KMS-11 (cell line): ENCODE data around the gene TMEM219.

Experiments
- H2AFZ ChIP-seq: fragments of 200-600 bp; sonication (generic); 2 replicates; pipeline ENCODE4 v1.6.1; 2016; ENCODE audit warnings: antibody characterized with exemption, mixed run types, low read depth
- H3K27ac ChIP-seq: fragments of 200-600 bp; sonication (generic); 2 replicates; pipeline ENCODE4 v1.6.1; 2016; ENCODE audit warnings: mild to moderate bottlenecking, mixed run types
- H3K27me3 ChIP-seq: fragments of 200-600 bp; sonication (generic); 2 replicates; pipeline ENCODE4 v1.6.1; 2017; ENCODE audit warnings: mild to moderate bottlenecking, low read depth, mixed run types, moderate library complexity; ENCODE audit not compliant: insufficient read depth
- H3K36me3 ChIP-seq: fragments of 200-600 bp; sonication (generic); 2 replicates; pipeline ENCODE4 v1.6.1; 2017; ENCODE audit warnings: mild to moderate bottlenecking, mixed run types; ENCODE audit not compliant: insufficient read depth
- H3K4me1 ChIP-seq: fragments of 200-600 bp; sonication (generic); 2 replicates; pipeline ENCODE4 v1.6.1; 2016; ENCODE audit warnings: mild to moderate bottlenecking, low read depth, mixed run types; ENCODE audit not compliant: poor library complexity, severe bottlenecking
- H3K4me2 ChIP-seq: fragments of 200-600 bp; sonication (generic); 2 replicates; pipeline ENCODE4 v1.7.0; 2016; ENCODE audit warnings: mild to moderate bottlenecking, mixed run types
- H3K4me3 ChIP-seq: fragments of 200-600 bp; sonication (generic); IDR thresholded peaks from 2 replicates; pipeline ENCODE4 v1.6.1; 2017; ENCODE audit warnings: low read depth, low read length, mixed read lengths; ENCODE audit not compliant: insufficient read depth
- H3K79me2 ChIP-seq: fragments of 200-600 bp; sonication (generic); 2 replicates; pipeline ENCODE4 v1.6.1; 2016; ENCODE audit warnings: low read depth, mixed run types; ENCODE audit not compliant: insufficient read depth
- H3K9ac ChIP-seq: fragments of 200-600 bp; sonication (generic); 2 replicates; pipeline ENCODE4 v1.6.1; 2016; ENCODE audit warnings: mild to moderate bottlenecking, mixed run types
- H4K20me1 ChIP-seq: fragments of 200-600 bp; sonication (generic); 2 replicates; pipeline ENCODE4 v1.6.1; 2016; ENCODE audit warnings: mild to moderate bottlenecking, mixed run types; ENCODE audit not compliant: insufficient read depth
- TF ChIP-seq, protein P1 (sequence below): fragments of 200-600 bp; sonication (generic); conservative IDR thresholded peaks from 2 replicates; pipeline ENCODE4 v1.6.1; 2017; ENCODE audit warnings: low read depth, mild to moderate bottlenecking, antibody characterized with exemption, low read length, moderate library complexity, mixed read lengths

Gene TMEM219

DNA sequence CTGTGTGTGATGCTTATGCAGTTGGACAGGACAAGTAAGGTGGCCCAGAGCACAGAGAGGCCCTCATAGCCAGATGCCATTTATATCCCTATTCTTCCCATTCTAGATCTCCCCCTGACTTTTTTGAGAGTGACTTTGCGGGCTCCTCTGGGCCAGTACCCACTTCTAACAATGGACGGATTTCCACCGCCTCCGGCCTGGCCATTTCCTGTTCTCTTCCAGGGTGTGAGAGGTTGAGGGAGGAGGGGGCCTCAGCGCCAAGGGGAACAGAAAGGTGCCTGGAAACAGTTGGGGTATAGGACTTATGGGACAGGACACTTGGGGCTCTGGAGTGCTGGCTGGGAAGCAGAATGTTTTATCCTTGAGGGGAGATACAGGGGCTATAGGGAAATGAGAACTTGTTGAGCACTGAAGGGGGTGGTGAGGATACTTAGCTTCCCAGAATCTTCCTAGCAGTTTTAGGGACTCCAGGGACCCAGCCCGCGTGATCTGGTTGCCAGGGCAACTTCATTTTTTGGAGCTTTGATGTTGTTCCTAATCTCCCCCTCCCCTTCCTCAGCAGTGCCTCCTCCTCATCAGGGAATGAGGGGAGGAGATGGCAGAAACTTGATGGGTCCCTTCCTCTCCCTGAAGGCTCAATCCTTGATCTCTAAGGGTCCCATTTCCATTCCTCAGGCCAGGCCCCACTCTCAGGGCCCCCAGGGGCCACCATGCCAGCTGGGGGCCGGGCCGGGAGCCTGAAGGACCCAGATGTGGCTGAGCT, 15.4 kb downstream of the TMEM219 start:
- peaks cover 25% of the 10 kb centered on the region for H3K79me2 ChIP-seq
- H2AFZ ChIP-seq: no peak overlapping the region
- TF ChIP-seq, protein P1, sequence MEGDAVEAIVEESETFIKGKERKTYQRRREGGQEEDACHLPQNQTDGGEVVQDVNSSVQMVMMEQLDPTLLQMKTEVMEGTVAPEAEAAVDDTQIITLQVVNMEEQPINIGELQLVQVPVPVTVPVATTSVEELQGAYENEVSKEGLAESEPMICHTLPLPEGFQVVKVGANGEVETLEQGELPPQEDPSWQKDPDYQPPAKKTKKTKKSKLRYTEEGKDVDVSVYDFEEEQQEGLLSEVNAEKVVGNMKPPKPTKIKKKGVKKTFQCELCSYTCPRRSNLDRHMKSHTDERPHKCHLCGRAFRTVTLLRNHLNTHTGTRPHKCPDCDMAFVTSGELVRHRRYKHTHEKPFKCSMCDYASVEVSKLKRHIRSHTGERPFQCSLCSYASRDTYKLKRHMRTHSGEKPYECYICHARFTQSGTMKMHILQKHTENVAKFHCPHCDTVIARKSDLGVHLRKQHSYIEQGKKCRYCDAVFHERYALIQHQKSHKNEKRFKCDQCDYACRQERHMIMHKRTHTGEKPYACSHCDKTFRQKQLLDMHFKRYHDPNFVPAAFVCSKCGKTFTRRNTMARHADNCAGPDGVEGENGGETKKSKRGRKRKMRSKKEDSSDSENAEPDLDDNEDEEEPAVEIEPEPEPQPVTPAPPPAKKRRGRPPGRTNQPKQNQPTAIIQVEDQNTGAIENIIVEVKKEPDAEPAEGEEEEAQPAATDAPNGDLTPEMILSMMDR: no peak
- H3K27ac ChIP-seq: no peak overlapping the region
- no peaks in the 10 kb centered on the region; the same call in 1 of the 2 replicates for H3K36me3 ChIP-seq
- H4K20me1 ChIP-seq: no peaks in the 10 kb centered on the region
- H3K4me1 ChIP-seq: peaks cover 22% of the 10 kb centered on the region
- no peaks in the 10 kb centered on the region for H3K27me3 ChIP-seq
- no peak overlapping the region for H3K9ac ChIP-seq
- H3K4me2 ChIP-seq: no peak overlapping the region
- H3K4me3 ChIP-seq: no peak overlapping the region

DNA sequence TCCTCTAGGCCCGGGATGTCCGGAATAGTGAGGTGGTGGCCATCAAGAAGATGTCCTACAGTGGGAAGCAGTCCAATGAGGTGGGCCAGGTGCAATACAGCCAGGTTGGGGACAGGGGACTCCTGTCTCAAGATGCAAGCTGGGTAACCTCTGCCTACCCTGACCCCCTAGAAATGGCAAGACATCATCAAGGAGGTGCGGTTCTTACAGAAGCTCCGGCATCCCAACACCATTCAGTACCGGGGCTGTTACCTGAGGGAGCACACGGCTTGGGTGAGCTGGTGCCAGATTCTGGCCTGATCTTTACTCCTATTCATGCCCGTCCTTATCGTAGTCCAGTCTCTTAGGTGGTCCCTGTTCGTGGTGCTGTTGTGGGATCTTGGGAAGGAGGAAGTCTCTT, 16.2 kb downstream of the TMEM219 start:
- no peak overlapping the region for H3K27ac ChIP-seq
- H3K4me3 ChIP-seq: no peak overlapping the region
- H3K4me2 ChIP-seq: no peak overlapping the region
- peaks cover 25% of the 10 kb centered on the region for H3K79me2 ChIP-seq
- TF ChIP-seq, protein P1: no peak
- peaks cover 20% of the 10 kb centered on the region for H3K4me1 ChIP-seq
- H4K20me1 ChIP-seq: no peaks in the 10 kb centered on the region
- H3K36me3 ChIP-seq: no peaks in the 10 kb centered on the region; the same call in 1 of the 2 replicates
- no peak overlapping the region for H2AFZ ChIP-seq
- H3K9ac ChIP-seq: no peak overlapping the region
- no peaks in the 10 kb centered on the region for H3K27me3 ChIP-seq

DNA sequence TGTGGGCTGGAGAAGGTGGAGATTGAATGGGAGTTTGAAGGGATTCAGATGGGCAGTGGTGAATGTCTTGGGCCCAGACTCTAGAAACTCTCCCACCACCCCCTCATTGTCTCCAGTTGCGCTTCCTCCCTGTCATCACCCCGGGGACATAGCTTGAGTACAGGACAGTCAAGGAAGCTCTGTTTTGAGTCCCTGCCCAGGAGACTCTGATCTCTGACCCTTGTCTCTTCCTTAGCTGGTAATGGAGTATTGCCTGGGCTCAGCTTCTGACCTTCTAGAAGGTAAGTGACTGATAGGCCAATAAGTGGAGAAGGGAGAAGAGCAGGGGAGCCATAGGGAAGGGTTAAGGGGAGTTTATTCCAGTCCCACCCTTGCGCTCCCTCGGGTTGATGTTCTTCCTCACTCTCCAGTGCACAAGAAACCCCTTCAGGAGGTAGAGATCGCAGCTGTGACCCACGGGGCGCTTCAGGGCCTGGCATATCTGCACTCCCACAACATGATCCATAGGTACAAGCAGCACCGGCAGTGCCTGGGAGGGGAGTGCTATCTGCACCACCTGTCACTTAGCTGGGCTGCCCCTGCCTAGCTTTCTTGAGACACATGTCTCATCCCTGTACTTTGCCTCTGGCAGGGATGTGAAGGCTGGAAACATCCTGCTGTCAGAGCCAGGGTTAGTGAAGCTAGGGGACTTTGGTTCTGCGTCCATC, 16.8 kb downstream of the TMEM219 start:
- peaks cover 18% of the 10 kb centered on the region for H3K4me1 ChIP-seq
- H2AFZ ChIP-seq: no peak overlapping the region
- TF ChIP-seq, protein P1: no peak
- H3K4me2 ChIP-seq: no peak overlapping the region
- H3K9ac ChIP-seq: no peak overlapping the region
- H4K20me1 ChIP-seq: no peaks in the 10 kb centered on the region
- no peaks in the 10 kb centered on the region for H3K27me3 ChIP-seq
- peaks cover 25% of the 10 kb centered on the region for H3K79me2 ChIP-seq
- no peak overlapping the region for H3K27ac ChIP-seq
- no peak overlapping the region for H3K4me3 ChIP-seq
- no peaks in the 10 kb centered on the region; the same call in 1 of the 2 replicates for H3K36me3 ChIP-seq

DNA sequence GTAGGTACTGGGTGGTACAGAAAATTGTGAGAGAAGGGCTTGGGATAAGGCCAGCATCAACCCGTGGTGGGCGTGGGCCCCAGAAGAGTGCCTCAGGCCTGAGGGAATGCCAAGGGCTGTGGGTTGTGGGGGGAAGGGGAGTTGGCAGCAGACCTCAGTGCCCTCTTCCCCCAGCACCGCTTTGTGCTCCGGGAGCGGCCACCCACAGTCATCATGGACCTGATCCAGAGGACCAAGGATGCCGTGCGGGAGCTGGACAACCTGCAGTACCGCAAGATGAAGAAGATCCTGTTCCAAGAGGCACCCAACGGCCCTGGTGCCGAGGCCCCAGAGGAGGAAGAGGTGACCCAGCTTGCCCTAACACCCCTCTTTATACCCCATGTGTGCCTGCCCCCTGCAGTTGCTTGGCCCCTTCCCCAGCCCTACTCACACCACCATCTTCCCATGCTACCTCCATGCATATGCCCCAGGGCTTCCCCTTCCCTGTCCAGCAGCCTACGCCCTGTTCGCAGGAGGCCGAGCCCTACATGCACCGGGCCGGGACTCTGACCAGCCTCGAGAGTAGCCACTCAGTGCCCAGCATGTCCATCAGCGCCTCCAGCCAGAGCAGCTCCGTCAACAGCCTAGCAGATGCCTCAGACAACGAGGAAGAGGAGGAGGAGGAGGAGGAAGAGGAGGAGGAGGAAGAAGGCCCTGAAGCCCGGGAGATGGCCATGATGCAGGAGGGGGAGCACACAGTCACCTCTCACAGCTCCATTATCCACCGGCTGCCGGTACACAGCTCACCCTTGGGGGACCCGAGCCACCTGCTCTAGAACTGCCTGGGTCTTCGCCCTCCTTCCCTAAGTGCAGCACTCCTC, 20.9 kb downstream of the TMEM219 start:
- no peaks in the 10 kb centered on the region for H3K27me3 ChIP-seq
- H3K27ac ChIP-seq: no peak overlapping the region
- TF ChIP-seq, protein P1: no peak
- no peak overlapping the region for H3K4me3 ChIP-seq
- no peaks in the 10 kb centered on the region for H3K4me1 ChIP-seq
- H3K9ac ChIP-seq: no peak overlapping the region
- H3K4me2 ChIP-seq: no peak overlapping the region
- H4K20me1 ChIP-seq: no peaks in the 10 kb centered on the region
- no peaks in the 10 kb centered on the region; the same call in 1 of the 2 replicates for H3K36me3 ChIP-seq
- no peak overlapping the region for H2AFZ ChIP-seq
- H3K79me2 ChIP-seq: no peaks in the 10 kb centered on the region
